Measurements from ENCODE around the gene PGM2. TPM values are rescaled to one million over a fixed set of nuclear protein-coding genes. Genes with fewer than 3 reads are reported as not detected.
"Not testable (repeated sequence)": the region's sequence is repeated elsewhere in the genome, so short reads cannot be mapped to it uniquely, and the experiment has no call there.

The PGM2 gene
- 10 to 100 TPM; 40.4 to 44.2 TPM for total RNA-seq

GRCh38 chr4:37826295-37827029 is at the start of gene PGM2:
TSS of gene PGM2 (plus strand) at chr4:37826686. CDS start at chr4:37826733, 47 bp downstream.
- H3K9me3 Mint-ChIP-seq, result no peaks in the 10 kb centered on the region
- peaks cover 2% of the 10 kb centered on the region for H3K27me3 Mint-ChIP-seq
- H3K4me3 Mint-ChIP-seq, result peak within 1 kb of the TSS; percentile 97
- H3K27ac Mint-ChIP-seq, result peak within 1 kb of the TSS; percentile 94
- H3K4me1 Mint-ChIP-seq, result peaks cover 39% of the 10 kb centered on the region
- ChIA-PET POLR2A (no interaction called here), CTCF (interaction anchor here (0.7 to 1.6 kb wide), 3 partner anchors 9 to 42 kb away, joined by 3 to 8 read pairs (median 4); no protein-coding TSS in a partner anchor)
- peaks cover 25% of the 10 kb centered on the region for H3K36me3 Mint-ChIP-seq (ENCODE audit: low read depth)
- peak; percentile 93 for DNase-seq

GRCh38 chr4:37779896-37780295 is 46.6 kb upstream of the PGM2 start:
- ChIA-PET POLR2A (no interaction called here), CTCF (interaction anchor here (0.5 to 1.0 kb wide), 2 partner anchors 12 to 168 kb away, joined by 3 to 4 read pairs; no protein-coding TSS in a partner anchor)
- Mint-ChIP-seq H3K36me3 (ENCODE audit: low read depth) (no peaks in the 10 kb centered on the region), H3K4me1 (peaks cover 20% of the 10 kb centered on the region), H3K9me3 (peaks cover 9% of the 10 kb centered on the region), H3K4me3 (no peak overlapping the region), H3K27me3 (no peaks in the 10 kb centered on the region), H3K27ac (peak overlapping the region; percentile 85)
- DNase-seq, result no peak

DNA sequence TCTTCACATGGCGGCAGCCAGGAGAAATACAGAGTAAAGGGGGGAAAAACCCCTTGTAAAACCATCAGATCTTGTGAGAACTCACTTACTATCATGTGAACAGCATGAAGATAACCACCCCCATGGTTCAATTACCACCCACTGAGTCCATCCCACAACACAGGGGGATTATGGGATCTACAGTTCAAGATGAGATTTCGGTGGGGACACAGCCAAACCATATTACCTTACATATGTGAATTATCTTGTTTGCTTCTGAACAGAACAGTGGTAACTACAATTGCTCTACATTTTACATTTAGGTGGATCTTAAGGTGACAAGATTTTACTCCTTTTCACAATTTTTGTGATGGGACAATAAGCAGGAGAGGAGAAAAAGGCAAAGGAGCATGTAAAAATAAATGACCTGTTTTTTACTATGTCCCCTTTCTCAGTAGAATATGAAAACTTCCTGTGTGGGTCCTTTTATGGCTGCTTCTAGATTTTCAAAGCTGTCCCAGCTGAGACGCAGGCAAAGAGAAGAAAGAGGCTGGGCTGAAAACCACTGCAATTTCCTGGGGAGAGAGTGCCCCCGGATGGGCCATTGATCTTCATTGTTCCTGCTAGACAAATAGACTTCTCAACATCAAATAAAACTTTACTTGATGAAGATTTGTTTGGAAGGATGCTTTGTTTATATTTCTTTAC is 45.9 kb upstream of the PGM2 start:
- ChIA-PET POLR2A (no interaction called here), CTCF (no interaction called here)
- peak; percentile 77 for DNase-seq
- no peak overlapping the region for H3K4me3 Mint-ChIP-seq
- peak overlapping the region; percentile 85 for H3K27ac Mint-ChIP-seq
- H3K9me3 Mint-ChIP-seq, result peaks cover 9% of the 10 kb centered on the region
- H3K36me3 Mint-ChIP-seq (ENCODE audit: low read depth), result no peaks in the 10 kb centered on the region
- peaks cover 20% of the 10 kb centered on the region for H3K4me1 Mint-ChIP-seq
- H3K27me3 Mint-ChIP-seq, result no peaks in the 10 kb centered on the region

DNA sequence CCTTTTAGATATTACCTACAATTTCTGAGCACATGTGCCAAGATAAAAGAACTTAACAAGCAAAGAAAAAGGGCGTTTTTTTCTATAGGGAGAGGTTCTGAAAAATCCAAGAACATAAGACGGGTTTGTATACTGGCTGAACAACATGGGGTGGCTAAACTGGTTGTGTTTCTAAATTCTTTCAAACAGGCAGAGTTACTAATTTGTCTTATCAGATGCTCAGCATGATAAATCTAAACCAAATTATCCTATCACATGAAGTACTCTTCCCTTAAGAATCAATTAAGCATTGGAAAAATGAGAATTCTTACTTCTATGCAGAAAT is 45.4 kb upstream of the PGM2 start:
- POLR2A ChIA-PET, result no interaction called here
- Mint-ChIP-seq H3K36me3 (ENCODE audit: low read depth) (no peaks in the 10 kb centered on the region), H3K27ac (peak overlapping the region; percentile 85)

DNA sequence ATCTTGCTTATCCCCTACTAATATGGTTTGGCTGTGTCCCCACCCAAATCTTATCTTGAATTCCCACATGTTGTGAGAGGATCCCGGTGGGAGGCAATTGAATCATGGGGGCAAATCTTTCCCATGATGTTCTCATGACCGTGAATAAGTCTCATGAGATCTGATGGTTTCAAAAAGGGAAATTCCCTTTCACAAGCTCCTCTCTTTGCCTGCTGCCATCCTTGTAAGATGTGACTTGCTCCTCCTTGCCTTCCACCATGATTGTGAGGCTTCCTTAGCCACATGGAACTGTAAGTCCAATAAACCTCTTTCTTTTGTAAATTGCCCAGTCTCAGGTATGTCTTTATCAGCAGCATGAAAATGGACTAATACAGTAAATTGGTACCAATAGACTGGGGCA is 40.2 kb upstream of the PGM2 start:
- CTCF ChIA-PET, H3K4me3 Mint-ChIP-seq: not testable (repeated sequence)

More for the DNA sequence above, 45.4 kb upstream of the PGM2 start:
- Mint-ChIP-seq H3K27me3 (no peaks in the 10 kb centered on the region), H3K4me3 (no peak overlapping the region), H3K9me3 (peaks cover 13% of the 10 kb centered on the region), H3K4me1 (peaks cover 20% of the 10 kb centered on the region)
- CTCF ChIA-PET, result no interaction called here
- DNase-seq, result no peak

DNA sequence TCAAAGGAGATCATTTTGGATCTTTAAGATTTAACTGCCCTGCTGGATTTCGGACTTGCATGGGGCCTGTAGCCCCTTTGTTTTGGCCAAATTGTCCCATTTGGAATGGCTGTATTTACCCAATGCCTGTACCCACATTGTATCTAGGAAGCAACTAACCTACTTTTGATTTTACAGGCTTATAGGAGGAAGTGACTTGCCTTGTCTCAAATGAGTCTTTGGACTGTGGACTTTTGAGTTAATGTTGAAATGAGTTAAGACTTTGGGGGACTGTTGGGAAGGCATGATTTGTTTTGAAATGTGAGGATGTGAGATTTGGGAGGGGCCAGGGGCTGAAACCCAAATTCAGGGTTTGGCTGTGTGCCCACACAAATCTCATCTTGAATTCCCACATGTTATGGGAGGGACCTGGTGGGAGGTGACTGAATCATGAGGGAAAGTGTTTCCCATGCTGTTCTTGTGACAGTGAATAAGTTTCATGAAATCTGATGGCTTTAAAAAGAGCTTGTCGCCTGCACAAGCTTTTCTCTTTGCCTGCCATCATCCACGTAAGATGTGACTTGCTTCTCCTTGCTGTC is 38.5 kb upstream of the PGM2 start:
- H3K27me3 Mint-ChIP-seq, POLR2A ChIA-PET, CTCF ChIA-PET, H3K4me1 Mint-ChIP-seq, H3K27ac Mint-ChIP-seq, DNase-seq, H3K4me3 Mint-ChIP-seq: not testable (repeated sequence)
- peaks cover 27% of the 10 kb centered on the region for H3K9me3 Mint-ChIP-seq
- peaks cover 10% of the 10 kb centered on the region for H3K36me3 Mint-ChIP-seq (ENCODE audit: low read depth)

More for the DNA sequence above, 40.2 kb upstream of the PGM2 start:
- H3K27me3 Mint-ChIP-seq; H3K27ac Mint-ChIP-seq; H3K36me3 Mint-ChIP-seq (ENCODE audit: low read depth); H3K4me1 Mint-ChIP-seq; DNase-seq; POLR2A ChIA-PET: not testable (repeated sequence)
- H3K9me3 Mint-ChIP-seq, result peaks cover 22% of the 10 kb centered on the region

- Mint-ChIP-seq H3K36me3 (ENCODE audit: low read depth) (peaks cover 10% of the 10 kb centered on the region), H3K27ac (no peak overlapping the region), H3K27me3 (no peaks in the 10 kb centered on the region), H3K4me1 (no peaks in the 10 kb centered on the region), H3K9me3 (peaks cover 27% of the 10 kb centered on the region), H3K4me3 (no peak overlapping the region)
- POLR2A ChIA-PET, result no interaction called here
- no peak for DNase-seq
- CTCF ChIA-PET, result no interaction called here
These were observed 37.7 kb upstream of the PGM2 start for GRCh38 chr4:37788819-37789218.

GRCh38 chr4:37792241-37792640 is 34.2 kb upstream of the PGM2 start:
- Mint-ChIP-seq H3K9me3 (peaks cover 14% of the 10 kb centered on the region), H3K36me3 (ENCODE audit: low read depth) (peaks cover 6% of the 10 kb centered on the region), H3K4me3 (no peak overlapping the region), H3K27ac (no peak overlapping the region), H3K4me1 (no peaks in the 10 kb centered on the region), H3K27me3 (peaks cover 6% of the 10 kb centered on the region)
- DNase-seq, result no peak
- ChIA-PET CTCF (no interaction called here), POLR2A (no interaction called here)

DNA sequence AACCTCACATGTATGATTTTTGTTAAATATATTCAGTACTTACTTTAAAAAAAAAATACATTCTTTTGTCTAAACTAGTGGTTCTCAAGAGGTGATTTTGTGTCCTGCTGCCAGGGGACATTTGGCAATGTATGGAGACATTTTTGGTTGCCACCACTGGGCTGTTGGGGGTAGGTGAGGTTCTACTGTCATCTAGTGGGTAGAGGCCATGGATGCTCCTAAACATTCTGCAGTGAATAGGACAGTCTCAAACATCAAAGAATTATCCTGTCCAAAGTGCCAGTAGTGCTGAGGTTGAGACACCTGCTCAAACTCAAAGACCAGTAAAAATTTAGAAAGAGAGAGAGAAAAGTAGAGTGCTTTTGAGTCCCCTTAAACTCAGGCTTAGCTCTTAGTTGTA is 32.9 kb upstream of the PGM2 start:
- Mint-ChIP-seq H3K27me3 (peaks cover 8% of the 10 kb centered on the region), H3K4me3 (no peak overlapping the region), H3K9me3 (peaks cover 11% of the 10 kb centered on the region), H3K36me3 (ENCODE audit: low read depth) (peaks cover 6% of the 10 kb centered on the region), H3K4me1 (no peaks in the 10 kb centered on the region), H3K27ac (no peak overlapping the region)
- ChIA-PET CTCF (interaction anchor here (0.6 to 1.1 kb wide), 2 partner anchors 74 to 192 kb away, joined by 3 to 4 read pairs; no protein-coding TSS in a partner anchor), POLR2A (no interaction called here)
- peak; percentile 26 for DNase-seq

- Mint-ChIP-seq H3K27me3 (peaks cover 11% of the 10 kb centered on the region), H3K27ac (no peak overlapping the region), H3K36me3 (ENCODE audit: low read depth) (peaks cover 6% of the 10 kb centered on the region), H3K4me3 (no peak overlapping the region), H3K9me3 (peaks cover 11% of the 10 kb centered on the region), H3K4me1 (no peaks in the 10 kb centered on the region)
- POLR2A ChIA-PET, result no interaction called here
- CTCF ChIA-PET, result interaction anchor here (1.1 kb wide), 1 partner anchor 193 kb away, joined by 3 read pairs; no protein-coding TSS in a partner anchor
- no peak for DNase-seq
These were observed 32.4 kb upstream of the PGM2 start for GRCh38 chr4:37794056-37794455.

- DNase-seq, result no peak
- ChIA-PET POLR2A (no interaction called here), CTCF (interaction anchor here (1.1 to 1.5 kb wide), 3 partner anchors 10 to 240 kb away, joined by 3 to 4 read pairs (median 3); no protein-coding TSS in a partner anchor)
- H3K4me3 Mint-ChIP-seq, result no peak overlapping the region
- peaks cover 9% of the 10 kb centered on the region for H3K9me3 Mint-ChIP-seq
- peaks cover 16% of the 10 kb centered on the region for H3K27me3 Mint-ChIP-seq
- no peak overlapping the region for H3K27ac Mint-ChIP-seq
- H3K4me1 Mint-ChIP-seq, result no peaks in the 10 kb centered on the region
- peaks cover 6% of the 10 kb centered on the region for H3K36me3 Mint-ChIP-seq (ENCODE audit: low read depth)
These were observed 30.8 kb upstream of the PGM2 start for GRCh38 chr4:37795581-37796195.

DNA sequence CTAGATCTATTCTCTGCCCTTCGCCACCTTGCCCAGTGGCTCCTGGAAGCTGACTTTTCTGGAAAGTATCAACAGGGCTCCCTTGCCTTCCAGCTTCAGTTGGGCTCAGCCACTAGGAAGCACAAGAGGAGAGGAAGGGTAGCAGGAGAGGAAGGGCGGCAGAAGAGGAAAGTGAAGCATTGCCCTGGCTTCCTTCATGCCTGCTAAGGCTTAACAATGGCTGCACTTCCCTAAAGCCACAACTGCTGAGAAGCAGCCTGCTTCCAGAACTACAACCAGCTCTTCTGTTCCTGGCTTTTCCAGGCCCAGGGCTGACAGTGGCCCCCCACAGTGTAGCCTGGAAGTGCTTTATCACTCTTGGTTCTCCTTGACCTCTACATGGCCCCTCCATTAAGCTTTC is 29.1 kb upstream of the PGM2 start:
- no peak for DNase-seq
- no peak overlapping the region for H3K4me3 Mint-ChIP-seq
- H3K9me3 Mint-ChIP-seq, result no peaks in the 10 kb centered on the region
- CTCF ChIA-PET, result interaction anchor here (0.6 to 0.9 kb wide), 3 partner anchors 81 to 512 kb away, joined by 3 to 4 read pairs (median 4); no protein-coding TSS in a partner anchor
- no peak overlapping the region for H3K27ac Mint-ChIP-seq
- POLR2A ChIA-PET, result no interaction called here
- no peaks in the 10 kb centered on the region for H3K36me3 Mint-ChIP-seq (ENCODE audit: low read depth)
- H3K27me3 Mint-ChIP-seq, result peaks cover 16% of the 10 kb centered on the region
- no peaks in the 10 kb centered on the region for H3K4me1 Mint-ChIP-seq

- Mint-ChIP-seq H3K4me3 (no peak overlapping the region), H3K4me1 (no peaks in the 10 kb centered on the region), H3K27ac (no peak overlapping the region), H3K9me3 (no peaks in the 10 kb centered on the region), H3K27me3 (peaks cover 16% of the 10 kb centered on the region), H3K36me3 (ENCODE audit: low read depth) (no peaks in the 10 kb centered on the region)
- ChIA-PET POLR2A (no interaction called here), CTCF (interaction anchor here (0.7 to 0.9 kb wide), 2 partner anchors 237 to 511 kb away, joined by 3 to 4 read pairs; no protein-coding TSS in a partner anchor)
- no peak for DNase-seq
These were observed 28.6 kb upstream of the PGM2 start for GRCh38 chr4:37797923-37798322.
